Measurements from ENCODE around the gene ATP8B1.
"Not testable (repeated sequence)": the region's sequence is repeated elsewhere in the genome, so short reads cannot be mapped to it uniquely, and the experiment has no call there.

DNA sequence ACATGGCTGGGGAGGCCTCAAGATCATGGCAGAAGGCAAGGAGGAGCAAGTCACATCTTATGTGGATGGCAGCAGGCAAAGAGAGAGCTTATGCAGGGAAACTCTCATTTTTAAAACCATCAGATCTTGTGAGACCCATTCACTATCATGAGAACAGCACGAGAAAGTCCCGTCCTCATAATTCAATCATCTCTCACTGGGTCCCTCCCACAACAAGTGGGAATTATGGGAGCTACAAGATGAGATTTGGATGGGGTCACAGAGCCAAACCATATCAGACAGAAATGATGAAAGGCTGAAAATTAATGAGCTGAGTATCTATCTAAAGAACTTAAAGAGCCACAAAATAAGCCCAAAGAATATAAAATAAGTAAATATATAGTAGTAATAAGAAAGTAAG lies 44.3 kb upstream of the ATP8B1 start:
- TF ChIP-seq CTCF, EP300, POLR2AphosphoS5, POLR2A (IDR thresholded peaks at IDR 0.05): not testable (repeated sequence)

Data from stomach (tissue), 4 donors.